PFSK-1 (cell line): ENCODE measurements around the gene DLGAP1.

ENCODE experiments used
- POLR2AphosphoS5 ChIP-seq: IDR thresholded peaks from 2 replicates; pipeline ENCODE4 v1.6.1; 2012; ENCODE audit warnings: low read depth, mild to moderate bottlenecking, control low read depth, low read length, moderate library complexity
- SIN3A ChIP-seq: IDR thresholded peaks from 2 replicates; pipeline ENCODE4 v1.6.1; 2012; ENCODE audit warnings: mild to moderate bottlenecking, low read length, moderate library complexity, borderline replicate concordance; ENCODE audit not compliant: insufficient read depth
- TAF1 ChIP-seq: IDR thresholded peaks from 2 replicates; pipeline ENCODE4 v1.6.1; 2012; ENCODE audit warnings: low read length, control low read depth, borderline replicate concordance; ENCODE audit not compliant: insufficient read depth
- TF ChIP-seq, protein P1 (sequence below), 2 experiments: IDR thresholded peaks; 2 replicates each; pipeline versions ENCODE4 v1.6.1 to v1.8.0; 2011 to 2012; ENCODE audit warnings: low read depth in 2 of 2, low read length in 2 of 2, control low read depth in 1 of 2, inconsistent platforms in 1 of 2, mild to moderate bottlenecking in 1 of 2, moderate library complexity in 1 of 2; ENCODE audit not compliant: insufficient read depth in 1 of 2

DNA sequence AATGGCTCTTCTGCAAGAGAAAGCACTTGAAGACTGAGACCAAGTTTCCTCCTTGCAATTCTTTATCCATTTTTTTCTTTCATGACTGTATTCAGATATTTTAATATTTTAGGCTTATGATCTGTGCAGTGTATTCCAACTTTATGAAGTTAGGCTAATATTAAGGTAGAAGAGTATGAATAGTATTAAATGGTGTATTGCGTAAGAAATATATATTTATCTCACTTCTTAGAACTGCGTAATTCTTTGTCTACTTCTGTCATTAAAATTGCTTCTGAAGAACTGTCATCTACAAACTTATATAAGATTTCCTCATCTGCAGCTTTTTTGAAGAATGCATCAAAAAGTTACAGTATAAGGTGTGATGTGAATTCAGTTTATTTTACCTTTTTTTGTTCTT is 183.2 kb downstream of the DLGAP1 start:
- TF ChIP-seq POLR2AphosphoS5 (no peak), SIN3A (no peak), TAF1 (no peak)
- TF ChIP-seq, protein P1, sequence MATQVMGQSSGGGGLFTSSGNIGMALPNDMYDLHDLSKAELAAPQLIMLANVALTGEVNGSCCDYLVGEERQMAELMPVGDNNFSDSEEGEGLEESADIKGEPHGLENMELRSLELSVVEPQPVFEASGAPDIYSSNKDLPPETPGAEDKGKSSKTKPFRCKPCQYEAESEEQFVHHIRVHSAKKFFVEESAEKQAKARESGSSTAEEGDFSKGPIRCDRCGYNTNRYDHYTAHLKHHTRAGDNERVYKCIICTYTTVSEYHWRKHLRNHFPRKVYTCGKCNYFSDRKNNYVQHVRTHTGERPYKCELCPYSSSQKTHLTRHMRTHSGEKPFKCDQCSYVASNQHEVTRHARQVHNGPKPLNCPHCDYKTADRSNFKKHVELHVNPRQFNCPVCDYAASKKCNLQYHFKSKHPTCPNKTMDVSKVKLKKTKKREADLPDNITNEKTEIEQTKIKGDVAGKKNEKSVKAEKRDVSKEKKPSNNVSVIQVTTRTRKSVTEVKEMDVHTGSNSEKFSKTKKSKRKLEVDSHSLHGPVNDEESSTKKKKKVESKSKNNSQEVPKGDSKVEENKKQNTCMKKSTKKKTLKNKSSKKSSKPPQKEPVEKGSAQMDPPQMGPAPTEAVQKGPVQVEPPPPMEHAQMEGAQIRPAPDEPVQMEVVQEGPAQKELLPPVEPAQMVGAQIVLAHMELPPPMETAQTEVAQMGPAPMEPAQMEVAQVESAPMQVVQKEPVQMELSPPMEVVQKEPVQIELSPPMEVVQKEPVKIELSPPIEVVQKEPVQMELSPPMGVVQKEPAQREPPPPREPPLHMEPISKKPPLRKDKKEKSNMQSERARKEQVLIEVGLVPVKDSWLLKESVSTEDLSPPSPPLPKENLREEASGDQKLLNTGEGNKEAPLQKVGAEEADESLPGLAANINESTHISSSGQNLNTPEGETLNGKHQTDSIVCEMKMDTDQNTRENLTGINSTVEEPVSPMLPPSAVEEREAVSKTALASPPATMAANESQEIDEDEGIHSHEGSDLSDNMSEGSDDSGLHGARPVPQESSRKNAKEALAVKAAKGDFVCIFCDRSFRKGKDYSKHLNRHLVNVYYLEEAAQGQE (IDR thresholded peaks at IDR 0.05; ENCODE audit: insufficient read depth in 1 of 2, low read depth in 2 of 2, low read length in 2 of 2), result no peak
